Measurements from ENCODE around the gene GTPBP10.
A peak's percentile ranks its signal among the peaks of the same experiment; 100 is the strongest.

Gene GTPBP10

DNA sequence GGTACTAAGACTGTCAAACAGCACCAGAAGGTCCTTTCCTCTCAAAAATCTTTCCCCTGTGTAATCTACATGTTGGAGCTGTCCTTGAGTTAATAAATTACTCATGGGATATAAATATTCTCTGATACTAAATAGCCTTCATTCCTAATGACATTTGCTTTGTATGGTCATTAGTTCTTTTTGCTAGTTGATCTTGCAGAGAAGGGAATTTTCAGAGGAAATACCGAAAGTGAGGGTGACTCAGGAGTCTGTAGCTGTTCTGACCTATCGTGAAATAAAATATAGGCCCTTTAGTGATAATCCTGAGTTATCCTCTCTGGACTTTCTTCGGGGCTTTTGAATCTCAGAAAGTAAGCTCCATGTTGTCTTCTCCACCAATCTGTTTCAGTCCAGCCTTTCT is 37.3 kb downstream of the GTPBP10 start:
- FAIRE-seq: no peak

DNA sequence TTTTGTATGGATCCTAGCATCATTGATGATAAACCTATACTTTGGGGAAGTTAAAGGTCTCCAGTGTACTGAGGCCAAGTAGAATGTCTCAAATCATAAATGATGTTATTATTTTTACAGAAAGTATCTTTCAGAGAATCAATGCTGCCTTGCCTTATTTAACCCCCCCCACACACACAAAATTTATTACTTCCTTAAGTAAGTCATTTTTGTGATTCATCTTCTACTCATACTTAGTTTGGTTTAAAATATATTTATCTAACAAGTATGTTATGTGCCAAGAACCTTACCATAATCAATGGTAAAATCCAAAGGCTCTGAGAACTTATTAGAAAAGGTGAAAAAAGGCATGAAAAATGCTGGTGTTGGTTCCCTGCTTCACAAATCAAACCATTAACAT is 37.9 kb downstream of the GTPBP10 start:
- FAIRE-seq: no peak

DNA sequence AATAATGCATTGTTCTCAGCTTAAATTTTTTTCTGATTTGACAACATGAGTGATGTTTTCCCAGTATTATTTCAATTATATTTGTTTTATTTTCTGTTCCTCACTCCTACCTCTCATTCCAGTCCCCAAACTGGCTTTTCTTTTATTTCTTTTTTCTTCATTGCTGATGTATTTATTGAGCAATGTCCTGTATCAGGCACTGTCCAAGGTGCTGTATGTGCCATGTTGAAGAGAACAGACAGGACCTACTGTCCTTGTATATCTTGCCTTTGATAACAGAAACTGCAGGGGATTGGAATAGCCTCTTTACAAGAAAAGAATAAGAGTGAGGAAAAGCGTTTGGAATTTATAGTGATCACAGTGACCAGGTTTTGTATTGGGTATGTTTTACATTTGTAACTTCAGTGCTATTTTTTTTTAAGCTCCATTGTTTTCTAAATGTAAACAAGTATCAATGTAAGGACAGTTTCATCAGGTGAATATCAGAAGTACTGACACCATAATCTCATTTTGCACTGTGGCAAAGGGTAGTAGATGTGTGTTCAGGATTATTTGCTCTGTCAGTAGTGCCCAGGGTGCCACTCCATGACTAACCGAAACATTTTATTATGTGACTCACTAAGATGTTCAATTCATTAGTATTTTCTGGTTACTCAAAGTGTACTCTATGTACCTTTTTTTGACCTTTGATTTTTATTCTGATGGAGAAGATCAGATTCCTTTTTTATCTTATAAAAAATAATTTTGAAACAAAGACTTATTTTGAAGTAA is 41.1 kb downstream of the GTPBP10 start:
- no peak for FAIRE-seq

DNA sequence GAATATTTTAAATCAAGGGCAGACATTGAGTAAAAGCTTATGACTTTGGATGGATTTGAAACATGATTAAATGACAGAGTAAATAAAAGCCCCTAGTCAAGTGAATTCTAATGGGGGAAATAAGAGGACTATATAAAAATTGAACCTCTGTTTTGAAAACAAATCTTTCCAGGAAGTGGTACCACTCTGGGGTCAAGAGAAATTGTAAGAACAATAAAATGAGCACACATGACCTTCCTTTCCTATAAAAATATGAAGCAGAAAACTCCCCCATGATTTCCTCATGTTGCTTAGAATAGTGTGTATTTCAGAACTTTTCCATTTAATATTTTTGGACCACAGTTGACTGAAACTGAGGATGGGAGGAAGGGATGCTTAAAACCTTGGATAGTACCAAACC is 44.4 kb downstream of the GTPBP10 start:
- no peak for FAIRE-seq

DNA sequence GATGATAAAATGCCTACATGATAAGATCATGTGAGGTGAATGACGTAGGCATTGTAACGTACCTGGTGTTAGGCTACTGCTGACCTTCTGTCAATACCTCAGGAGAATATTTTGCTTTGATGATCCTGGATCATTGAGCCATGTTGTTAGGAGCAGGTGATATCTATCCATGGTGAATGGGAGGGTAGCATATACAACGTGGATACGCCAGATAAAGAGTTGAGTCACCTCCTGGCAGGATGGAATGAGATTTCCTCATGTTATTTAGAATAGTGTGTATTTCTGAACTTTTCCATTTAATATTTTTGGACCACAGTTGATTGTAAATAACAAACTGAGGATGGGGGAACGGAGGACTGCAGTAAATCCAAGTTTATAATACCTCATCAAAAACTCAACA is 45.0 kb downstream of the GTPBP10 start:
- FAIRE-seq: no peak

DNA sequence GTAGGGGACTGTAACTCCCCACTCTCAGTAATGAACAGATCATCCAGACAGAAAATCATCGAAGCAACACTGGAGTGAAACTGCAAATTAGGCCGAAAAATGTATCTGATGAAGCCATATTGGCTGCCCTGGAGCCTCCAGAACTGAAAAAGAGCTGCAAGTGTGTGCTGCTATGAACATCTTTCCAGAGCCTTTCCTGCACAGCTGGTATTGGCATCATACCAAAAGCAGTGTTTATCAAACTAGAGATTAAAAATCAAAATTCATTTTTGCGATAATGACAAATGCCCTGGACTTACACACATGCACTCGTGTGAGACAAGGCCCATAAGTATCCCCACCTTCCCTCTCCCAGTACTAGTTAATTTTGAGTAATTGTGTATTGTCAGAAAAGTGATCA is 49.9 kb downstream of the GTPBP10 start:
- FAIRE-seq: no peak

DNA sequence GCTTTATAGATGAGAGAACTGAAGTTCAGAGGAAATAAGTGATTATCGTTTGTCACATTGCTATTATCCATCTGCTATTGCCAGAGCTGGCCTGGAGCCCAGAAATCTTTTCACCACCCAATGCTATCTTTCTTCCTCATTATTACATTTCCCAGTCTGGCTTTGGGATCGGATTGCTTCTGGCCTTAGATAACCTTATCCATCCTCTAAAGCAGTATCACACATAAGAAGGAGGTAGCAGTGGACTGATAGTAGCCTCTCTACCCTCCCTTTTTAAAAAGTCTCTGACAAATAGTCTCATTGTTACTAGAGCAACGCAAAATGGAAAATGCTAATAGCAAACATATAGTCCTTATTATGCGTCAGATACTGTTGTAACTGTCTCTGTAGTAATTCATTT is 55.5 kb downstream of the GTPBP10 start:
- FAIRE-seq: no peak

DNA sequence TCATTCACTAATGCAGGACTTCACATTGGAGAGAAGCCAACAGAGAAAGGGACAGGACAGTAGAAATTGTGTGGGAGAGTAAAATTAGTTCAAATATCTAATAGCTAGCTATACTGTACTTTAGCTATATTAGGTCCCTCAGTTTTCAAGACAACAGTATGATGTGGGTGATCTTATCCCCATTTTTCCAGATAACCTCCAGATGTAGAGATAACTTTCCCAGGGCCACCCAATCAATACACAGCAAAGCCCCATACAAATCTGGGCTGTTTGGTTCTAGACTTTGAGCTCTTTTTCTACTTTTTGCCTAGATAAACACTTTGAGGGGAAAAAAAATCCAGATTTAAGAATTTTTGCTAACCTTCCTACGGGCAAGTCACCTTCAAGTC is 56.3 kb downstream of the GTPBP10 start:
- no peak for FAIRE-seq

DNA sequence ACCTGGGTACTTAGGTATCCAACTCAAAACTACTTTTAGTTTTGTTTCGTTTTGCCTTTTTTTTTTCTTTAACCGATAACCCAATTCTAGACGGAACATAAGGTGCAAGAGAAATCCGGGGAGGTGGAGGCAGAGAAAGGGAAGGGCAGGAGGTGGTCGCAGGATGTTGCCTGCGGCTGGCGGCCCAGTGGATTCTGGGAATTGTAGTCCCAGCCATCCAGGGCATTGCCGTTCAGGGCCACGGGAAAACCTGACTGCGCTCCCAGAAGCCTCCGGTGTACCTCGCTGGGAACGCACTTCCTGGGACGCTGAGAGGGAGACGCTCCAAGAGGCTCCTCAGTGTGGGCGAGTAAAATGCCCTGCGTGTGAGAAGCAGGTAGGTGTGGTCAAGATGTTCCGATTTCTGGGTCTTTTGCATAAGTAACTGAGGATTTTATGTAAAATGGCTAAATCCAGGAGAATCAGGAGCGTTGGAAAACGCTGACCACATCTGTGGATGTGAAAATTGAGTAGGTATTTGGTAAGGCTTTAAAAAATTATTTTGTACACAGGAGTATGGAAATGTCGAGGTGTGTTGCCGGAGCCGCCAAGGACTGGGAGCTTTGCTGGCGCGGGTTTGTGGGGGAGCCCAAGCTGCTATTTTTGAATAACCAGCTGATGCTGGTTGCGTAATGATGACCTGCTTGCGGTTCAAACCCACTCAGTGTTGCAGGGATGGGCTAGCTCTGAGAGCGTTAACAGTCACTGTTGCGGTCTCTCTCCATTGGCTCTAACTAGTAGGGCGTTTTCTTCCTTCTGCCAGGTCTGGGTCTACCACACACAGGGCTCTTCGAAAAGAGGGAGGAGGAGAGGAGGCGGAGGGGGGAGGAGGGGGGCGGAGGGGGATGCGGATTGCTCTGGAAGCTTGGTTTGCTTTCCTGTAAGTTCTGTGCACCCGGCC is 56.9 kb downstream of the GTPBP10 start, which contains the start of gene CLDN12:
TSS of gene CLDN12 (plus strand) at position 288 of the 940 bp plus-strand sequence. CDS start 9,216 bp downstream, outside the sequence.
- peak; percentile 98 for FAIRE-seq

DNA sequence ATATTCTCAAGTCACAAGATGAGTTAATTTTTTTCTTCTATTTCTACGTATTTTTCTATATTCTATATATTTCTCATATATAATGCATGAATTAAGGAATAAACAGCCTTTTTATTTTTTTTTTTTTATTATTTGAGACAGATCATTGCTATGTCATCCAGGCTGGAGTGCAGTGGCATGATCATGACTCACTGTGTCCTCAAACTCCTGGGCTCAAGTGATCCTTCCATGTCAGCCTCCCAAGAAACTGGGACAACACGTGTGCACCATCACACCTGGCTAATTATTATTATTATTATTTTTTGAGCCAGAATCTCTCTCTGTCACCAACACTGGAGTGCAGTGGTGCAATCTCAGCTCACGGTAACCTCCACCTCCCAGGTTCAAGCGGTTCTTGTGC is 58.3 kb downstream of the GTPBP10 start:
- no peak for FAIRE-seq

DNA sequence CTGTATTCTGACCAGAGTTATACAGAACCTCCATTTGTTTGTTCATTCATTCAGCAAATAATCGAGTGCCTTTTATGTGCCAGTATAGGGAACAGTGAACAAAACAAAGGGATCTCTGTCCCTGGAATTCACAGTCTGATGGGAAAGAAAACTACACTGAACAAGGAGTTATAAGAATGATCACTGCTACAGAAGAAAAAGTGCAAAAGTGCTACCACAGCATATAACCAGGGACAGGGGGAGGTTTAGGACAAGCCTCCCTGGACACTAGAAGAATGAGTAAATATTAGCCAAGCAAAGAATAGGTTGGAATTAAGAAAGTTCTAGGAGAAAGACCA is 60.9 kb downstream of the GTPBP10 start:
- no peak for FAIRE-seq

DNA sequence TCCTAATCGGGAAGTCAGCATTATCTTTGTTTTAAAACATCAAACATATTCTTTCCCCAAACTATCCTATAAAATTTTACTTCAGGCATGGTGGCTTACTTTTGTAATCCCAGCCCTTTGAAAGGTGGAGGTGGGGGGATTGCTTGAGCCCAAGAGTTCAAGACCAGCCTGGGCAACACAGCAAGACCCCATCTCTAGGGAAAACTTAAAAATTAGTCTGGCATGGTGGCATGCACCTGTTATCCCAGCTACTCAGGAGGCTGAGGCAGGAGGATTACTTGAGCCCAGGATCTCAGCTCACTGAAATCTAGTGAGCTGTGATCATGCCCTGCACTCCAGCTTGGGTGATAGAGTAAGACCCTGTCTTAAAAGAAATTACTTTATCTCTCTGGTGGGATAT is 61.6 kb downstream of the GTPBP10 start:
- no peak for FAIRE-seq

DNA sequence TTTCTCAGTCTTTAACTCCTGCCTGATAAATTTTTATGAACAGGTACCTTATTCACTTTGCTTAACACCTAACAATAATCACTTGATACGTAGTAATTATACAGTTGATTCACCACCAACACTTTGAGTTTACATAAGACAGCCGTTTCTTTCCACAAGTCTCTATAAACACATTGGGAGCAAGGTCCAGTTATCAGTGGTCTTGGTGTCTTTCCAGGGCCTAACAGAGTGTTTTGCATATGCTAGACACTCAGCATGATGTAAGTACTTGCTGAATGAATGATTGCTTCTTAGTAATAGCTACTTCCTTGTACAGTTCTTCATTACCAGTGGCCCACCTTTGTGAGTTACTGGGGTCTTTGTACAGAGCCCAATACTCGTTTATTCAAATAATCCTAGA is 63.2 kb downstream of the GTPBP10 start:
- no peak for FAIRE-seq

DNA sequence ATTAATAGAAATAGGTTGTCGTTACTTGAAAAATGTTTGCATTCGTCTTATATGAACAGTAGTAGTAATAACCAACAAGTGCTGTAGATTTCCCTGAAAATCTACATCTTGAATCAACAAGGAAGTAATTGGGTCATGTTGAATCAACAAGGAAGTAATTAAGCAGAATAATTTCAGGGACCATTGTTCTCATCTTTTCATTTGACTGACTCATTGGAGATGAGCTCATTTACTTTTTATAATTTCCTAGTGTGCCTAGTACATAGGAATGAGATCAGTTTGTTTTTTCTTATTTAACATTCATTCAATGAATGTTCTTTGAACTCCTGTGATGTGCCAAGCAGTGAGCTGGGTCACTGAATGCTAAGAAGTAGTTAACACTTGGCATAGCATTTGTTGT is 65.0 kb downstream of the GTPBP10 start:
- no peak for FAIRE-seq

DNA sequence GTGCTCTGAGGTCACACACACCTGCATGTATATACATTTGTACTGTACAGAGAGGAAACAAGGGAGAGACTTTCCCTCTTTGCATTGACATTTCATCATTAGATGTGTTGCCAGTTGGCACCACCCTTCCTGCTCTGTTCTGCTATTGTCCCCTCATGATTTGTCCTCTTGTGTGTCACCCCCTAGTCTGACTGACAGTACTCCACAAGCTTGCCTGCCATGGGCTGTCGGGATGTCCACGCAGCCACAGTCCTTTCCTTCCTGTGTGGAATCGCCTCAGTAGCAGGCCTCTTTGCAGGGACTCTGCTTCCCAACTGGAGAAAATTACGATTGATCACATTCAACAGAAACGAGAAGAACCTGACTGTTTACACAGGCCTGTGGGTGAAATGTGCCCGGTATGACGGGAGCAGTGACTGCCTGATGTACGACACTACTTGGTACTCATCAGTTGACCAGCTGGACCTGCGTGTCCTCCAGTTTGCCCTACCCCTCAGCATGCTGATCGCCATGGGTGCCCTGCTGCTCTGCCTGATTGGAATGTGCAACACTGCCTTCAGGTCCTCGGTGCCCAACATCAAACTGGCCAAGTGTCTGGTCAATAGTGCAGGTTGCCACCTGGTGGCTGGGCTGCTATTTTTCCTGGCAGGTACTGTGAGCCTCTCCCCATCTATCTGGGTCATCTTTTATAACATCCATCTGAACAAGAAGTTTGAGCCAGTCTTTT is 66.1 kb downstream of the GTPBP10 start:
- FAIRE-seq: no peak

DNA sequence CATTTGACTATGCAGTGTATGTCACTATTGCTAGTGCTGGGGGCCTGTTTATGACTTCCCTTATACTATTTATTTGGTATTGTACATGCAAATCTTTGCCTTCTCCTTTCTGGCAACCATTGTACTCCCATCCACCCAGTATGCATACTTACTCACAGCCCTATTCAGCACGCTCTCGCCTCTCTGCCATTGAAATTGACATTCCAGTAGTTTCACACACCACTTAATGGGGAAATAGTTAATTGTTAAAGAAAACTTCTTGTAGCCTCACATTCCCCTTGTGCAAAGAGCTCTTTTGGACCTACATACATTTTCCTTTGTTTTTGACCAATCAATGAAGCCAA is 66.6 kb downstream of the GTPBP10 start:
- no peak for FAIRE-seq

DNA sequence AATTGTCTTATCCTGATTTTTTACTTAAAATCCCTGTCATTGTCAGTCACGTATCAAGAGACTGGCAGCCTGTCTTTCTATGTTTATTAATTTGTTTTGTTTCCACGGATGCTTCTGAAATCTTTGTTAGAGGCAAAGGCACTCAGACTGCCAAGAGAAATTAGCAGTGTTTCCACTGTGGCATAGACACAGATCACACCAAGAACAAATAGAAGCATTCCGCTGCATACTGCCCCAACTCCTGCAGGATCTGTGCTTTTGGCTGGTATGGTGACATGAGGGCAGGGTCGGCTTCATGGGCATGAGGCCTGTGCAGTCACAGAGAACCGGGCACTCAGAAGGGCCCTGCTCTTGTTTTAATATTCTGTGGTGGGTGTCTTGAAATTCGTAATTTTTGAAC is 75.1 kb downstream of the GTPBP10 start:
- FAIRE-seq: no peak

DNA sequence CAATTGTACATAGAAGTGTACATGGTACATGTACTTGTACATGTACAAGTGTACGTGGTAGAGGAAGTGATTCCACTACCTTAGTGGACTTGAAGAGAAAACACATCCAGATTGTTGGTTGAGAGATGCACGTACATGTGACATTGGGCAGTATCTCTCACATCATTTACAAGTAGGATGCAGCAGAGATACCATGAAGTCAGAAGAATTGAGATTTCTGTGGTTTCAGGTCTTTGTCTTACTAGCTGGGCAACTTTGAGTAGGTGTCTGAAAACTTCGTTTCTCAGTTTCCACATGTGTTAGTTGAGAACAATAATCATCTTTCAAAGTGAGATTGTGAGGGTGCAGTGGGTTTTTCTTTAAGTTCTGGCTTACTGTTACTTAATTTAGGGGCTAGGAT is 78.2 kb downstream of the GTPBP10 start:
- no peak for FAIRE-seq

DNA sequence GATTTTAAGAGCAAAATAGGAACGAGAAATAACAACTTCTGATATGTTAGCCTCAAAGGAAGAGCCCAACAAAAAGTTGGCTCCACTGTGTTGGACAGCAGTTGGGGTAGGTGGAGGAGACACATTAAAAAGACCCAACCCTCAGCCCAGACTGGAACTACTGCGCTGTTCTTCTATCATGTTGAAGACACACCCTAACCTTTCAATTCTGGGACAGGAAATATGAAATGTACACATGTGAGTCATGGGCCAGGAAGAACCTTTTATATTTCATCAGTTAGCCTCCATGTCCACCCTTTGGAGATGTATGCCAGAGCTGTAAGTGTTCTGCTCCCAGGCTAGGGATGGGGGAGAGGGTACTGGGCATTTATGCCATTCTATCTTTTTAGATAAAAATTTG is 78.9 kb downstream of the GTPBP10 start:
- no peak for FAIRE-seq

DNA sequence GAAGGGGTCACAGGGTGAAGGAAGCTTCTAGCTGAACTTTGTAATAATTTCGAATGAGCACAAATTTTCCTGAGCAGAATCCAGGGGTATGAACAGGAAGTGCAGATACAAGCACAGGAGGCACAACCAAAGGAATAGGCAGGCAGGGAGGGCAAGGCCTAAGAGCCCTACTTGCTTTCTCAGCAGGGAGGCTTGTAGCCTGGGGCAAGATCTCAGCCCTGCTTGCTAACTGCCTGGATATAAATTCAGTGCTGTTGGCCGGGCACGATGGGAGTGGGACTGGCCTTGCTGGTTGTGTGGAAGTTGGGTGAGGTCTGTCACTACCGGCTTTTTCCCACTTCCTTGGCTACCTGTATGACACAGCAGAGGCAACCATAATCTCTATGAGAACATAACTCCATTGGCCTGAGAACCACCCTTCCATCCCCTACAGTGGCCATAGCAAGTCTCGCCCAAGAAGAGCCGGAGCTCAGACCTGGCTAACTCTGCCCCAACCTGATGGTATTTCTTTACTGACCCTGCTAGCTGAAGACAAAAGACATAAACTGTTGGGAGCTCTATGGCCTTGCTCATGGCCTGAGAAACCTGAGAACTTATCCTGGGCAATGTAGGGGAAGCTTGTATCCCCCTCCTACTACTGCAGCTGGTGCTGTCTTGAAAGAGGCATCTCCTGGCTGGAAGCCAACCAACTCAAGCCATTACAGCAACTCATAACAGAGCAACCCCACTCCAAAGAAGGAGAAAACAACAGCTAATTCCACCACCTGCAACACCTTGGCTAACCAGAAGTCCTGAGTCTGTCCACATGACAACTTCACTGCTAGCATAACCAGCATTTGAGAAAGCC is 84.3 kb downstream of the GTPBP10 start:
- FAIRE-seq: no peak

DNA sequence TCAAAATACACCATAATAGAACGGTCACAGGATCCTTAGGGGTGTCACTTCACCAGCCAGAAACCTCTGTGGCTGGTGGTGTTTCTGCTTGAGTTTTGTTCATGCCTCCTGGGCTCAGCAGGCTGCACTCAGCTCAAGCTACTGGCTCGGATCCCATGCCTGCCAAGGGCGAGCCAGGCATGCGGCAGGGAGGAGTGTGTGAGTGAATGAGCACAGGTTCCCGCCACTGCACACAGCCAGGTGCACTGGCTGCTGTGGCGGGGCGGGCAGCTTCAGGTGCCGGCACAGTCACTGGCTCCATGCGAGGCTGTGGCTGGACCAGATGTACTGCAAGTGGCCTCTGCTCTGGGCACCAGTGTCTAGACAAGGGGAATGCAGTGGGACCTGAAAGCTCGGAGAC is 86.2 kb downstream of the GTPBP10 start:
- no peak for FAIRE-seq

DNA sequence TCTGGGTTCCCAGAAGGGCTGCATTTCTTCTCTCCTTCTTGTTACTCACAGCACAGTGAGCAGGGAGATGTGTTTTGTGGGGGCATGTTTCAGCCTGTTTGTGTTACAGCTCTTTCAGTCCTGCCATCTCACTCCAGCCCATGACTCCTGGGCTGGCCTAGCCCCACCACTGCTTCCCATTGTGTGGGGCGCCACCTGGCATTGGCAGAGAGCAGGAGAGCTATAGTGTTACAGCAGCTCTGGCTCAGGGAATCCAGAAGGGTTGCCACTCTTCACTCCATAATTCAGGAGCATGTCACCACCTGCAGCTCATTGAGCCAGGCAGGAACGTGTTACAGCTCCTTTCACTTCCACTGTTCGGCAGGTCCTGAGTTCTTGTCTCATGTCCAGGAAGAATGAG is 86.7 kb downstream of the GTPBP10 start:
- FAIRE-seq: no peak
